HG03571 (cell line): ENCODE data around the gene ANAPC16.
"Not testable (repeated sequence)": the region's sequence is repeated elsewhere in the genome, so short reads cannot be mapped to it uniquely, and the experiment has no call there.

Experiments
- ATAC-seq: cut with Tn5 transposase; IDR thresholded peaks from one replicate; pipeline ENCODE4 v1.9.1; 2021; ENCODE audit not compliant: unreplicated experiment

Gene ANAPC16

DNA sequence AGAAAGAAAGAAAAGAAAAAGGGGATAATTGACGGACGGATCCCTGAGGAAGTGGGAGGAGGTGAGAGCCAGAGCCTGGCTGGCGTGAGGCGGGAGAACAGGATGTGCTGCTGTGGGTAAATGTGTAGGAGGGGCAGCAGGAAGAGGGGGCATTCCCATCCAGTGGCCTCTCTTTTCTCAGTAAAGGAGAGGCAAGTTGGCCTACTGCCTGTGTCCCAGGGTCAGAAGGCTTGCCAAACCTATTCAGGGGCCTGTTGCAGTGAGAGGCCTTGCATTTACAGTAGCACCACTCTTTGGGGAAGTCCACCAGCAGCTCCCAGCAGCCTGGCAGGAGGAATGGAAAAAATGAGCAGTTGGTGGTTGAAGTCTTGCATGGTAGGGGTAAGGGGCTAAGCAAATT lies 26.9 kb downstream of the ANAPC16 start:
- no peak for ATAC-seq

- no peak for ATAC-seq
Observed at GRCh38 chr10:72243822-72244437, 28.1 kb downstream of the ANAPC16 start.

GRCh38 chr10:72244573-72245038 lies 28.8 kb downstream of the ANAPC16 start:
- ATAC-seq: no peak

GRCh38 chr10:72245949-72246525 lies 30.2 kb downstream of the ANAPC16 start:
- no peak for ATAC-seq

DNA sequence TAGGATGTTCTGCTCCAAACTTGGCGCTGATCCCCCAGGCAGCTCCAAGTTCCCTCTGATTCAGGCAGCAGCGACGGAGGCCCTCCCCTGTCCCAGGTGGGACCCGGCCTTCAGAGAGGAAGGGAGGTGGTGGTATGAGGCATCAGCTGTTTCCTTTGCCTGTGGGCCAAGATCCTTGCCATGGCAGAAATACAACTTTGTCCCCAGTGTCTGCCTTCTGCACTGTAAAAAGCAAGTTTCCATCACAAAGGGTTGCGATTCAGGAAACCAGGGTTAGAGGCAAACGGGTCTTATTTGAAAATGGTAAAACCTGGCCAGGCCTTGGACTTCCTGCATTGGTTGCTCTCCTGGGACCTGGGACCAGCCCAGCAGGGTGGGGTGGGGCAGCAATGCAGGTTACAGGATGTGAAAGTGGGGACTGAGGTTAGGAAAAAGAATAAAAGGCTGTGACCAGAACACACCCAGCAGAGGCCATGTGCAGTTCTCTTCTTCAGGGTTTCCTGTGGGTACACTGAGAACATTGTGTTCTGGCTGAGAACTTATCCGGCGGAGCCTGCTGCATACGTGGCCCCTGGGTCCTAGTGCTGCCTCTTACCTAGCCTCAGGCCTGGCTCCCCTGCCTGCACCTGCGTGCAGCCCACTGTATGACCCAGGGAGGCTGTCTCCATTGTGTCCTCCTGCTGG lies 32.8 kb downstream of the ANAPC16 start:
- ATAC-seq: peak; percentile 77

GRCh38 chr10:72249176-72249862 lies 33.5 kb downstream of the ANAPC16 start:
- ATAC-seq: not testable (repeated sequence)

- ATAC-seq: no peak
Observed at GRCh38 chr10:72250666-72251065, 34.9 kb downstream of the ANAPC16 start.

DNA sequence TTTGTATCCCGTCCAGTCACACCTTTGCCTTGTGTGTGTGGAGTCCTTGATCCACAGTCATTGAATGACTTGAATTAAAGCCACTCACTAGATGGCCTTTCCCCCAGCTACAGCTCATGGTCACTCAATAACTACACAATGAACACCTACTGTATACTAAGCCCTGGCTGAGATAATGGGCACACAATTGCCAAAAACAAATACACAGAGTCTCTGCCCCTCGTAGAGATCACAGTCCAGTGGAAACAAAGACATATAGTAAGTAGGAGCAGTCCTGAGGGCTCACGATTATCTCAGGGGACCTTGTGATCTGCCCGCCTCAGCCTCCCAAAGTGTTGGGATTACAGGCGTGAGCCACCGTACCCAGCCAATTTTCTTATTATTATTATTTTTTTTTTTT lies 35.8 kb downstream of the ANAPC16 start:
- ATAC-seq: no peak

DNA sequence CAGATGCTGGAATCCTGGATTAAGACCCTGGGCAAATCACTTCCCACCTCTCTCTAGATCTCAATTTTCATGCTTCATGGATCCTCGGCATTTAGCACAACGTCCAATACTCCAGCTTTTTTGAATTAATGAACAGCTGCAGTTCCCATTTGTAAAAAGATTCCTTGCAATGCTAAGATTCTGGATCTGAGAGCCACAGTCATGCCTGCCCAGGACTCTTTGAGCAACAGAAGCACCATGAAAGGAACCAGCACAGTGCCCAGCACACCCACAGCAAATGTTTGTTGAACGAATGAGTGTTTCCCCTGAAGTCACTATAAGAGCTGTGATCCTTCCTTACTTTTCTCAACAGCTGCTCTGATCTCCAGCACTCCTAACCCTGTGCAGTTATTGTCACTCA lies 37.2 kb downstream of the ANAPC16 start:
- ATAC-seq: no peak

DNA sequence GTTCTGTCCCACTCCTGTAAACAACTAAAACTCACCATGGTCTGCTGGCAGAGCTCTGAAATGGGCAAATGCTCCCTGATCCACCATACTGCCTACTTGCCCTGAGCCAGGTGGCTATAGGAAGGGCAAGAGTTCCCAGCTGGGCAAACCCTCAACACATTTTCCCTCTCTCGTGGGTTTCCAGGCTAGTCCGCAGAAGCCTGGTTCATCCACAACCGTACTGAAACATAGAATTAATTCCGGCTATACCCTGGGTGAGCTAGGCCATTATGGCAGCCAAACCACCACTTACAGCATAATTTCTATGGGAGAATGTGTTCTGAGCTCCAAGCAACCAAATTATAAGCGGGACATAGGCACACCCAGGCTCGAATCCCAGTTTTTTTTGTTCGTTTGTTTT lies 37.8 kb downstream of the ANAPC16 start:
- ATAC-seq: no peak

- no peak for ATAC-seq
Observed at GRCh38 chr10:72254813-72255568, 39.2 kb downstream of the ANAPC16 start.

- ATAC-seq: no peak
Observed at GRCh38 chr10:72255977-72256729, 40.3 kb downstream of the ANAPC16 start.

DNA sequence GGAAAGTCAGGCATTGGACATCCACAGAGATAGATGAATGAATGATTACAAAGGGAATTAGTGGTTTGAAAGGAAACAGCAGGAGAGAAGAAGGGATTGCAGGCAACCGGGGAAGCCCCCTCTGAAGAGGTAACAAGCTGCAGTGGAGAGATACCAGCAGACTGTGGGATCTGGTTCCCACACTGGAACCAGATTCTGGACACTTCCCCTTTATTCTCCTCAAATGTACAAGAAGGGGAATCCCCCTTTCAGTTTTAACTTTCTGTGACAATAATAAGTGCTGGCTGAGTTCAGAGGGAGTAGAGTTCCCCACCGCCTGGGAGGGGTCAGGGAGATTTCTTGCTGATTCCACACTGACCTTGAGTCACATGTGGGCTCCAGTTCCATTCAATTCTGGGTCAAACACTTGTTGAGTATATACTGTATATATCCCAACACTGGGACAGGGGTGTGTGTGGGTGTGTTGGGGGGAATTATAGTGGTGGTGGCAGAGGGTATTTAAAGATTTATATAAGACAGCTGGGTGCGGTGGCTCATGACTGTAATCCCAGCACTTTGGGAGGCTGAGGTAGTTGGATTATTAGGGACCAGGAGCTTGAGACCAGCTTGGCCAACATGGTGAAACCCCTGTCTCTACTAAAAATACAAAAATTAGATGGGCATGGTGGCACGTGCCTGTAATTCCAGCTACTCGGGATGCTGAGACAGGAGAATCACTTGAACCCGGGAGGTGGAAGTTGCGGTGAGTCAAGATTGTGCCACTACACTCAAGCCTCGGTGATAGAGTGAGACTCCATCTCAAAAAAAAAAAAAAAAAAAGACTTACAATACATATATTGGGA lies 41.5 kb downstream of the ANAPC16 start:
- no peak for ATAC-seq

GRCh38 chr10:72258617-72259016 lies 42.8 kb downstream of the ANAPC16 start:
- ATAC-seq: no peak

GRCh38 chr10:72259491-72260238 lies 43.9 kb downstream of the ANAPC16 start:
- no peak for ATAC-seq

DNA sequence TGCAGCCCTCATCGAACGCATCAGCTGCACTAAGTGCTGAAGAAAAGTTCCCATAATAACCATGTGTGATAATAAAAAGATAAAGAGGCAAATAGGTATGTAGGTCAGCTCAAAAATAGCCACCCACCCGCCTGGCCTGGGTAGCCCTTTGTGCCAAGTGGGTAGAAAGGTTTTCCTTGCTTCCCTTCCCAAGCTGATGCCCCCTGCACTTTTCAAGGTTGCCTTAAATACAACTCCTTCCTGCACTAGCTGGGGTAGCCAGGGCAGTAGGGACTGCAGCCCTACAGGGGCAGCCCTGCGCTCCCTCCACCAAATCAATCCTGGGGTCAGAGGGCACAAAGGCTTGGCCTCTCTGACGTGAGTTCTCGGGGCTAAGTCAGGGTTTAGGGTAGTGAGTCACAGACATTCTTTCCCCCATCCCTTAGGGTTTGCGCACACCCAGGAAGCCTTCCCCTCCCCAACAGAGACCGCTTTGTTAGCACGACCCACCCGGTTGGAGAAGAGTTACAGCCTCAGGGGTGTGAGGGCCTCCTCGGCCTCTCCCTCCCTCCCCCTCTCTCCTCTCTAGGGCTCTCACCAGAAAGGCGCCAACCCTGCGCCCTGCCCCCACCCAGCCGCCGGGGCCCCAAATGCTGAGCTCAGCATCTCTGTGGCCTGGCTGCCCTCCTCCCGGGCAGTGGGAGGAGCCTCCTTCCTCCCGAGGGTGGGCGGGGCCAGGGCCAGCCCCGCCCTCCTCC lies 44.6 kb downstream of the ANAPC16 start:
- ATAC-seq: peak; percentile 53

- ATAC-seq: peak; percentile 41
Observed at GRCh38 chr10:72260976-72261783, 45.4 kb downstream of the ANAPC16 start.
